ENCODE results near the gene ANO3.

ANO3 gene

DNA sequence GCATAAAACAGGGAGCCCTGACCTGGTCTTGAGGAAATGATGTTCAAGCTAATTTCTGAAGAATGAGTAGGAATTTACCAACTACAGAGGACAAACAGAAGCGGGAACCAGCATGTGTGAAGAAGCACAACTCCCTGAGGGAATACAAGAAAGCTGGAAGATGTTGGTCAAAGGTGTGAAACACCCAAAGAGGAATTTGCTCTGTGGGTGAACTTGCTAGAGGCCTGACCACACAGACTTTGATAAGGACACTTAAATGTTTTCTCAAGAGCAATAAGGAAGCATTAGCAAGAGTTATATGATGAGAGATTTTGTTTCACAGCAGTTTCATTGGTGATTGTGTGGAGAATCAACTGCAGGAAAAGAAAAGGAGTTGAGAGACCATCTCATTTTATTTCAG is 372.3 kb downstream of the ANO3 start:
- no peak for DNase-seq (ENCODE audit: low read depth in 1 of 2, low spot score in 1 of 2)

DNA sequence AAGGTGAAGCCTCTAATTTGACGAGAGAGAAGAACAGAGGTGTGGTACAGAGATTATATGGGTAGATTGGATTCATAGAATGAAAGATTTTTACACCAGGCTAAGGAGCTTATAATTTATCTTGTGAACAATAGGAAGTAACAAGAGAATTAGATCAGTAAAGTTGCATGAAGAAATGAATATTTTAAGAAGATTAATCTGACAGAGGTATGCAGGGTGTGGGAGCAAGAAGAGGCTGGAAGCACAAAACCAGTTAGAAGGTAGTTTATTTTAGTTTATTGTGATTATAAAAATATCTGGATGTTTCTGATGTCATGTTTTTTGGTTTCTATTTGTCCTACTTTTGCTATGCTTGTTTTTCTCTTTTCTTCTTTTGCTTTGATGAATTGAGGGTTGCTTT is 374.3 kb downstream of the ANO3 start:
- DNase-seq (ENCODE audit: low read depth in 1 of 2, low spot score in 1 of 2): no peak

DNA sequence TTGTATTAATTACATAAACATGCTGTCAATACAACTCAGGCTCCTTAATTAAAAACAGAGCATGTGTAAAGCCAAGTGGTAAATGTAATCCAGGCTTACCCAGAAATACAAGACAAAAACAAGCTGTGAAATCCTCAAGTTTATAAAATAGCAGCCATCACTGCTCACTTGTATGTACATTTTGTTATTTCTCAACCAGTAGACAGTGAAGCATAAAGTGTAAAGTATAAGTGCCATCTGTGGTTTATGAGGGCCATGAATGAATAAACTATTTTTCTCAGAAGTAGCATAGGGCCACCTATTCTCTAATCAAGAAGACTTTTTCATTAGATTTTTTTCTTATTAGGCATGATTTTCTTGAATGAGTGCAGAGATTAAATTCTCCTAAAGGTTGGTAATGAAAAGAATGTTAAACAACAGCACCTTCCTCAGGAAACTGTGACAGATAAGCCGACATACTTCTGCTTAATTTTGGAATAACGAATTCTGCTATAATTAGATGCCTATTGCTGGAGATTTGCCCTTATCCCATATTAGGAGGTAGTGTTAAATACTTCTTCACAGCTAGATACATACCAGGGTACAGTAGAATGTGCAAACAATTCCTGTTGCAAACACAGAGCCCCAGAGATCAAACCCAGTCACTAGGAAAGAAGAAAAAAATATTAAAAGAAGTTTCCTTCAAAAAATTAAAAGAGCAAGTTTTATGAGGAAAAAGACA is 377.0 kb downstream of the ANO3 start:
- DNase-seq (ENCODE audit: low read depth in 1 of 2, low spot score in 1 of 2): no peak

DNA sequence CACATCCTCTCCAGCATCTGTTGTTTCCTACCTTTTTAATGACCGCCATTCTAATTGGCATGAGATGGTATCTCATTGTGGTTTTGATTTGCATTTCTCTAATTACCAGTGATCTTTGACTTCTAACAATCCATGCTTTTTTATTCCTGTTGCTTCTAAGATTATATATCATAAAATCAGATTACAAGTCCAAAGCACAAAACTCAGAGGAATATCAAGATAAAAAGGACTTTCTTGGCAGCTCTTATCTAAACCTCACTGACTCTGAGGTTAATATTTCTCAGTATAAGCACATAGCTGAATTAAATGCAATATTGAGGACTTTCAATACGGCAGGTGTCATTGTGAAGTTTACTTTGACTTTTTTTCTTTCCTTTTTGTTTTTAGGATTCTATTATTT is 378.6 kb downstream of the ANO3 start:
- no peak for DNase-seq (ENCODE audit: low read depth in 1 of 2, low spot score in 1 of 2)

DNA sequence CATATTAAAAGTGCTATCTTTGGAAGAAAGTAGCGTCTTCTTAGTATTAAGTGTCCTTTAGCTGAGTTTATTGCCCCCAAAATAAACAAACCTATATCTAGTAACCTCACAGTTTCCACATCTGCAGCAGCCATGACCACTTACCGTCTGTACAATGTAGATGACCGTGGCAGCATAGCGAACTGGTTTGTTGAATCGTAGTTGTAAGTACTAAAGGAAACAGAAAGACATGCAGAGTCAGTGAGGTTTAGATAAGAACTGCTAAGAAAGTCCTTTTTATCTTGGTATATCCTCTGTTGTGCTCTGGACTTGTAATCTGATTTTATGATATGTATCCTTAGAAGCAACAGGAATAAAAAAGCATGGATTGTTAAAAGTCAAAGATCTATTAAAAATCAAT is 380.6 kb downstream of the ANO3 start:
- DNase-seq (ENCODE audit: low read depth in 1 of 2, low spot score in 1 of 2): no peak

All from activated CD4-positive, alpha-beta T cell treated with anti-CD3 and anti-CD28 coated beads, Interleukin-2, amount 50 U/mL, for 24 hours (primary cell).